Body of pancreas (tissue), 4 donors: ENCODE data around the gene GPBP1L1.

Experiments used
- POLR2A ChIP-seq, 3 donors: fragments of 450-650 bp; IDR thresholded peaks; one replicate each; pipeline ENCODE4 v1.6.1; 2016; ENCODE audit warnings: antibody characterized with exemption in 3 of 3, mild to moderate bottlenecking in 2 of 3
- TF ChIP-seq, protein P1 (sequence below), 7 experiments: fragments of 450-650 bp in 4 of 7; fragments of 200-600 bp in 3 of 7; sonication (generic) in 3 of 7; IDR thresholded peaks; one replicate each; pipeline ENCODE4 v1.5.1; 2016 to 2019; ENCODE audit warnings: antibody characterized with exemption in 7 of 7

DNA sequence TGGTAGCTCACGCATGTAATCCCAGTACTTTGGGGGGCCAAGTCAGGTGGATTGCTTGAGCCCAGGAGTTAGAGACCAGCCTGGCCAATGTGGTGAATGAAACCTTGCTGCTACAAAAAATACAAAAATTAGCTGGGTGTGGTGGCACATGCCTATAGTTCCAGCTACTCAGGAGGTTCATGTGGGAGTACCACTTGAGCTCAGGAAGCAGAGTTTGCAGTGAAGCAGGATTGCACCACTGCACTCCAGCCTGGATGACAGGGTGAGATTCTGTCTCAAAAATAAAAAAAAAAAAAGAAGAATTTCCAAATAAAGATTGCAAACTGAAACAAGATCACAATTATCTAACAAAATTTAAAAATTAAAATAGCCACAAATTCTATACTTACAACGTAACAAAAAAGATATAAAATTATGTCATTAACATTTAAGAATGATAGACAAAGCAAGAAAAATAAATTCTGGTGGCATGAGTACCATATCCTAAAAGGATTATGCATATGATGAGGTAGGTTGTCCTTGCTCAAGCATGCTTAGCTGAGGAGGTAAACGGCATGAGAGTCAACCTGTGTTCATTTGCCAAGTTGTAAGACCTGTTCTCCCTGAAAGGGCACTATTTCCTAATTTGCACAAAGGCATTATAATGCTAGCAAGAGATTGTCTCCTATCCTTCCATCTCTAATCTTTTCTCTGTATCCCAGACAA lies 43.9 kb upstream of the GPBP1L1 start:
- TF ChIP-seq, protein P1, sequence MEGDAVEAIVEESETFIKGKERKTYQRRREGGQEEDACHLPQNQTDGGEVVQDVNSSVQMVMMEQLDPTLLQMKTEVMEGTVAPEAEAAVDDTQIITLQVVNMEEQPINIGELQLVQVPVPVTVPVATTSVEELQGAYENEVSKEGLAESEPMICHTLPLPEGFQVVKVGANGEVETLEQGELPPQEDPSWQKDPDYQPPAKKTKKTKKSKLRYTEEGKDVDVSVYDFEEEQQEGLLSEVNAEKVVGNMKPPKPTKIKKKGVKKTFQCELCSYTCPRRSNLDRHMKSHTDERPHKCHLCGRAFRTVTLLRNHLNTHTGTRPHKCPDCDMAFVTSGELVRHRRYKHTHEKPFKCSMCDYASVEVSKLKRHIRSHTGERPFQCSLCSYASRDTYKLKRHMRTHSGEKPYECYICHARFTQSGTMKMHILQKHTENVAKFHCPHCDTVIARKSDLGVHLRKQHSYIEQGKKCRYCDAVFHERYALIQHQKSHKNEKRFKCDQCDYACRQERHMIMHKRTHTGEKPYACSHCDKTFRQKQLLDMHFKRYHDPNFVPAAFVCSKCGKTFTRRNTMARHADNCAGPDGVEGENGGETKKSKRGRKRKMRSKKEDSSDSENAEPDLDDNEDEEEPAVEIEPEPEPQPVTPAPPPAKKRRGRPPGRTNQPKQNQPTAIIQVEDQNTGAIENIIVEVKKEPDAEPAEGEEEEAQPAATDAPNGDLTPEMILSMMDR (IDR thresholded peaks at IDR 0.05) = no peak
- no peak for TF ChIP-seq POLR2A (IDR thresholded peaks at IDR 0.05)
